HS-5 (cell line): ENCODE results near the gene GSE1.

Experiments used
- DNase-seq: peaks from one replicate; pipeline ENCODE4 v3.0.0-alpha.2; 2012; ENCODE audit warnings: low read depth

The GSE1 gene

DNA sequence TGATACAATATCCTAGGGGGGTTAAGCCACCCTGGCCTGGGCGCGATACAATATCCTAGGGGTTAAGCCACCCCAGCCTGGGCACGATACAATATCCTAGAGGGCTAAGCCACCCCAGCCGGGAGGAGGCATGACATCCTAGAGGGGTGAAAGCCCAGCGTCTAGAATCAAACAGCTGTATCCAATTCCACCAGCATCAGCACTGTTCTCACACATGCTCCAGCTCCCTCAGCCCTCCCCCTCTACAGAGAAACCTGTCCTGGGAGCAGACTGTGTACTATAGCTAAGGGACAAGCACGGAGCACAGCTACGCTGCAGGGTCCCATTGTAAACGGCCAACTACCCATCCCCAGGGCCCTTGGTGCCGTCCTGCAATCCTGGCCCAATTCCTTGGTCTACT, 69.4 kb downstream of the GSE1 start:
- DNase-seq: no peak

DNA sequence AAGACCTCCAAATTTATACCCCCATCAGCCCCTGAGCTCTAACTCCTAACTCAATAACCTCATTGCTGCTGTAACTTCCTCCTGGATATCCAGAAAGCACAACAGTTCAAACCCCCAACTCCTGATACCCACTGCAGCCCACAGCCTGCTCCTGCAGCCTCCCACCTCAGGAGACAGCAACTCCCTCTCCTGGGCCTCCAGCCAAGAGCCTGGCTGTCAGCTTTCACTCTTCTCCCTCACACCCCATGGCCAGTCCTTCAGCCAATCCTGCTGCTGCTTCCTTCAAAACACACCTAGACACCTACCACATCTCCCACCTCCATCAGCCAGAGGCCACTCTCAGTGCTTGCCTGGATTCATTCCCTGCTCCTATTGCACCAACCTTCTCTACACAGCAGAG, 70.2 kb downstream of the GSE1 start:
- no peak for DNase-seq

DNA sequence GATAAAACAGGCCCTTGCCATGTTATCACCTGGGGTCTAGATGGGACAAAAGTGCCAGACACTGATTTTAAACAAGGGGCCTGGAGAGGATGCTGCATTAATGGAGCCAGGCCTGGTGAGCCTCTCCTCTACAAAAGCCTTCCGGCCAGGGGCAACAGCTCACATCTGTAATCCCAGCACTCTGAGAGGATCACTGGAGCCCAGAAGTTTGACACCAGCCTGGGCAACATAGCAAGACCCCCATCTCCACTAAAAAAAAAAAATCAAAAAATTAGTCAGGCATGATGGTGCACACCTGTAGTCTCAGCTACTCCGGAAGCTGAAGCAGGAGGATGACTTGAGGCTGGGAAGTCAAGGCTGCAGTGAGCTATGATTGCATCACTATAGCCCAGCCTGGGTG, 72.1 kb downstream of the GSE1 start:
- no peak for DNase-seq

DNA sequence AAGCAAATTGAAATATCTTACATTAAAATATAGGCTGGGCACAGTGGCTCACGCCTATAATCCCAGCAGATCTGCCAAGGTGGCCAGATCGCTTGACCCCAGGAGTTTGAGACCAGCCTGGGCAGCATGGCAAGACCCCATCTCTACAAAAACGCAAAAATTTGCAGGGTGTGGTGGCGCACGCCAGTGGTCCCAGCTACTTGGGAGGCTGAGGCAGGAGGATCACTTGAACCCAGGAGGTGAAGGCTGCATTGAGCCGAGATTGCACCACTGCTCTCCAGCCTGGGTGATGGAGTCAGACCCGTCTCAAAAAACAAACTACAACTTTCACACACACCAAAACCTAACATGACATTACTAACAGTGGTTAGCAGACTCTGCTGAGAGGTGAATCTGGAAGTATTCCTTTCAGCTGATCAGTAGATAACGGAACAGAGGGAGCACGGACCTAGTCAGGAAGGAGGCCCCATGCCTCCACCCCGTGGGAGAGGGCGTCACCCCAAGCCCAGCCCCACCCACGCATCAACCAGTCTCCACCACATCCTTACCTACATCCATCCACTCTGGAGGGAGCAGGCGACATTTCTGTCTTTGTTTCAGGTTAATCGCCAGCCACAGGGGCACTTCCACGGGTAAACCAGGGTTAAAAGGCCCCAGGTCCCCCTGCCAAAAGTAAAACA, 73.9 kb downstream of the GSE1 start:
- DNase-seq: no peak

DNA sequence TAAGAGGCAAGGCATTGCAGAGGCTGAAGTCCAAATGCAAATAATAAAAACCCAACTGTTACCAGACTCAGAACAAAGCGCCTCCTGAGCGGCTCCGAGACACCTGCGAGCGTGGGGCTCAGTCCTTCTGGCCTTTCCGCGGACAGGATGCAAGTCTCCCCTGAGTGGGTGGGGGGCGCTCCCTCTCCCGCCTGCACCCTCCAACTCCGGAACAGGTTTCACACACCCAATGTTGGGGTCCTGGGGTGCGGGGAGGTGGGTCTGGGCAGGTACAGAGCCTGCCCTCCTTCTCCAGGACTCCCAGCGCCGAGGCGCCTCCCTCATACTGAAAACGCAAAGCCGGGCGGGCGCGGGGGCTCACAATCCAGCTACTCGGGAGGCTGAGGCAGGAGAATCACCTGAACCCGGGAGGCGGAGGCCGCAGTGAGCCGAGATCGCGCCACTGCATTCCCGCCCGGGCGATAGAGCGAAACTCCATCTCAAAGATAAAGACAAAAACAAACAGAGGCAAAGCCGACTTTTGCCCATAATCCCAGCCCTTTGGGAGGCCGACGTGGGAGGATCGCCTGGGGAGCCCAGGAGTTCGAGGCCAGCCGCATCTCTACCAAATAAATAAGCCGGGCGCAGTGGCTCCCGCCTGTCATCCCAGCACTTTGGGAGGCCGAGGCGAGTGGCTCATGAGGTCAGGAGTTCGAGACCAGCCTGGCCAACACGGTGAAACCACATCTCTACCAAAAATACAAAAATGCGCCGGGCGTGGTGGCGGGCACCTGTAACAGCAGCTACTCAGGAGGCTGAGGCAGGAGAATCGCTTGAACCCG, 74.7 kb downstream of the GSE1 start:
- no peak for DNase-seq

DNA sequence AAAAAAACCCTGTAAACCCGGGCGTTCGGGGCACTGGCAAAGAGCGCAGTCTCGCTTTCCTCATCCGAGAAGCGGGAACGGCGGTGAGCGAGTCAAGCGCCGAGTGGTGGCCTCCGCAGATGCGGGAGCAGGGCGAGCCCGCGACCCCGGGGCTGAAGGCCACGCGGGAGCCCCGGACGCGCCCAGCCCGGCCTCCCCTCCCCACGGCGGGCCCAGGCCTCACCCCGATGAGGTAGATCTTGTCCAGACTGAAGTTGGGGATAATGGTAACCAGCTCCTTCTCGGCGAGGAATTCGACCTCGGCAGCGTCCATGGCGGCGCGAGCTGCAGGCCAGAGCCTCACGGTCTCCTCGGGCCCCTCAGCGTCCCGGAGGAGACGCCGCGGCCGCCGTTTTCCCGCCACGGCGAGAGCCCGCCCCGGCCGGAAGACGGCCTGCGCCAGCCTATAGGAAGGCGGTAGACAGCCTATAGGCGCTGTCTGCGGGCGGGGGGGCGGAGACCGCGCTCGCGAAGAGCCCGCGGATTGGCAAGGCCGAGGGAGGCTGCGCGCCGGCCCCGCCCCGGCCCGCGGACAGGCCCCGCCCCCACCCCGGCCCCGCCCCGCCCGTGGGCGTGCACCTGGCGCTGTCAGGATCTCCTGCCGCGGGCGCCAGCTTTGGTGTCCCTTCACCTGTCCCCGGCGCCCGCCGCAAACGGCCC, 75.6 kb downstream of the GSE1 start, which contains the start of gene GINS2:
Gene GINS2, minus strand, starts transcription at position 369 of the 699 bp plus-strand sequence. Its CDS starts 56 bp downstream, at position 313.
- no peak for DNase-seq

DNA sequence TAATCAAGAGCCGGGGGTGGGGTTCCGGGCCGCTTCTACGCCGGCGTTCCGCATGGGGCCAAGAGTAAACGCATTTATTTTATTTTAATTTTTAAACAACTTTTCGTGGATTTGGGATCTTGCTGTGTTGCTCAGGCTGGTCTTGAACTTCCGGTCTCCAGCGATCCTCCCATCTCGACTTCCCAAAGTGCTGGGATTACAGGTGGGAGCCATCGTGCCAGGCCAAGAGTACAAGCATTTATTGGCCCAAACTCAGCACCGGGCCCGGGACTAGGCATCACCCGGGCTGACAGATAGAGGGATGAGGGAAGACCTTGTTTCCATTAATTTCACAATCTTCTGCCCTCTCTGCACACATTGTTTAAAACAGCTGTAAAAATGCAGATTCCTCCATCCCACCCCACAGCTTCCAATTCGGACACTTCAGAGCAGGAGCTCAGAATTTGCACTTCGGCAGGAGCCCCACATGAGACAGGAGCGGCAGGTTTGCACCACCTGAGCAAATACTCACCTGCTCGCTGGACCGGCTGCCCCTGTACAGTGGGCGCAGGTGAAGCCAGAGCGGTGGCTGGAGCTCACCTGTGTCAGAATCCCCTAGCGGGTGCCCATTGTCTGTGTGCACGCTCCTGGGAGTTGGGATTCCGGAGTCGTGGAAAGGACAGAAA, 76.3 kb downstream of the GSE1 start:
- DNase-seq: no peak

DNA sequence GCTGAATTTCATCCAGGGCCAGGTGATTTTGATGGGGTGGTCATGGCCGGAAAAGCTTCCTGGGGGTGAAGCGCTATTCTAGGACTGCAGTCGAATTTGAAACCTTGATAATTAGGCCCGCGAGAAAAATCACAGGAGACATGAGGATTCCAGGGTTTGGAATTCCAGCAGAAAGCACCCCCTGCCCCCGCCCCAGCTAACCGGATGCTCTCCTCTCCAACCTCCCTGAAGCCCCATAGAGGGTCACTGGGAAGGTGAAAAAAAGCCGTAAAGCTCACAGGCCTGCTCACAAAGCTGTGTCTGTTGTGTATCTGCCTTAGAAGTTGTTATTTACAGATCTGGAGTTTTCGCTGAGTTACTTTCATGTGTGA, 76.8 kb downstream of the GSE1 start:
- no peak for DNase-seq

DNA sequence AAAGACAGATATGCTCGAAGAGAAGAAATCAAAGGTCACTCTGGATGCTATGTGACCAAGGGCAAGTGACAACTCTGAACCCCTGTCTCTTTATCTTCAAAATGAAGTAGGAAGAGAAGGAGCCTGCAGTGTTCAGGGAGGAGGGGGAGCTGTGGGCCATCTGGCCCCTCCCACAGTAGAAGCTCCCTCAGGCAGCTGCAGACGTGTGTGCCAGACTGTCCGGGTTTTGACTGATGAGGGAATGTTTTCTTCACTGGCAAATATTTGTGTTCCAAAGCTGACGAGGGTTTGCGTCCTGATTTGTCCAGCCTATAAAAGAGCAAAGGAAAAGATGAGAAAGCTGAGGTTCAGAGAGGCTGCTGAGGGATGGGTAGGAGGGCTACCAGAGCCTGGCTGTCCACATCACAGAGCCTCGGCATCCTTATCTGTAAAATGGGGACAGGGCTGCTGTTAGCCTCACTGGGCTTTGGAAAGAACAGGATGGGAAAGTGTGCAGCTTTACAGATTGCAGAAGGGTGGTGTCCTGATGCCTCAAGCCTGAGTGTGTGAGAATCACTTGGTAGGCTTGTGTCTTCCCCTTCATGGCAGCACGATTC, 77.4 kb downstream of the GSE1 start:
- DNase-seq: no peak

DNA sequence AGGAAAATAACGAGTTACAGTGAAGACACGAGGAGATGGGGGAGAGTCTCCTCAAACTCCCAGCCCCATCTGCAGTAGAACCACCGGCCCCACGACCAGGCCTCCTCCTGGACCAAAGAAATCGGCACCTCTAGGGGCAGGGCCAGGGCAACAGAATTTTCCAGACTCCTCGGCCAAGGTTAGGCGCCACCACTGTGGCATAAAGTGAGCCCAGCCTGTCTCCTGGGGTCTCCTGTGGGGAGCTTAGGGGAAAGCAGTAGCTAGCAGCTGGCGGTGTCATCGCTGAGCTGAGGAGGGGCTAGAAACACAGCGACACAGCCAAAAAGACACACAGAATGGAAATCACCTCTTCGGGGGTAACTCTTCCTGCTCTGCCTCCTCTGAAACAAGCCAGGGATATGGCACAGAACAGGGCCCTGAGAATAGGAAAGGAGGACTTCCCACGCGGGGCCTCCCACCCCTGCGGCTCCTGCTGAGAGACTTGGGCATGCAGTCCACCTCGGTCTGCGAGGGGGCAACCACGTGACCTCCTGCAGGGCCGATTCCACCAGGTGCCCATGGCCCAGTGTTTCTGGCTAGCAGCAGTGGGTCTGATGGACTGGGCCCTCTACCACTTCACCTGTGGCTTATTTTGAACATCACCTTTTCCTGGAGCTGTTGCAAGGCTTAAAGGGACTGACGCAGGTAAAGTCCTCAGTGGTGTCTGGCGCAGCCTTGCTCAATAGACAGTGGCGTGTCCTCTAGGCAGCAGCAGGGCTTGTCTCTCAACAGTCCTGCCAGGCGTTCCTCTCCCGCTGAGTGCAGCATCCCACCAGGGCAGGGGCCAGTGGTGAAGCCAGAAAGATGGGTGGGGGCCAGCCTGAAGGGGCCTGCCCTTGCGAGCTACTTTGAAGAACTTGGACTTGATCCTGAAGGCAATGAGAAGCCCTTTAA, 82.3 kb downstream of the GSE1 start:
- no peak for DNase-seq

DNA sequence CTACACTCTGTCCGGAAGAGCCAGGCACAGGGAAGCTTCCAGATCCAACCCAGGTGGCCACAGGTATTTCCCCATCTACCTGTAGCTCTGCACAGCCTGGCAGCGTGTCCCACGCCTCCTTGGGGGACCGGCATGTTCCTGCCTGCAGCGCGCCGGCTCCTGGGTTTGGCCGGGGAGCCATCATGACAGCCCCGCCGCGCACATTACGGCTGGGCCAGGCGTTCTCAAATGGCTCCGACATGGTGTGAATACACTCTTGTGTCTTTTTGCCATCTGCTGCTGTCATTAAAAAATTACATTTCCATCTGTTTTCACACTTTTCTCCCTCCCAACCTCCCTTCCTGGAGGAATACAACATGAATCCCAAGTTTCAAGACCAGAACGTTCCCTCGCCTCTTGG, 83.7 kb downstream of the GSE1 start:
- DNase-seq: no peak

DNA sequence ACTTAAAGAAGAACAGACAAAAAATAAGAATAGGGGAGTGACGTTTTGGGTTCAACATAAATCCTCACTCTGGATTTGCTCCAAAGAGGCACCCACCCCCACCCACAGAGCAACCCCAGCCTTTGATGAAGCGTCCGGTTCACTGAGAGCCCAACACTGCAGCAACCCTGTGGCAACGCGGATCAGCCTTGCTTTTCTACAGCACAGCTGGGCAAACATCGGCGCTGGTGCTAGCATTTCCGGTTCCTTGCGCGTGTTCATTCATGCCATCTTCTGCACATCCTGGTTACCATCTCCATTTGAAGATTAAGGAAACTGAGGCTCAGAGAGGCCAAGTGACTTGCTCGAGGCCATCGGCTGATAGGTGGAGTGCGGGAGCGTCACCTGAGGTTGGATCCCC, 84.3 kb downstream of the GSE1 start:
- DNase-seq: no peak

DNA sequence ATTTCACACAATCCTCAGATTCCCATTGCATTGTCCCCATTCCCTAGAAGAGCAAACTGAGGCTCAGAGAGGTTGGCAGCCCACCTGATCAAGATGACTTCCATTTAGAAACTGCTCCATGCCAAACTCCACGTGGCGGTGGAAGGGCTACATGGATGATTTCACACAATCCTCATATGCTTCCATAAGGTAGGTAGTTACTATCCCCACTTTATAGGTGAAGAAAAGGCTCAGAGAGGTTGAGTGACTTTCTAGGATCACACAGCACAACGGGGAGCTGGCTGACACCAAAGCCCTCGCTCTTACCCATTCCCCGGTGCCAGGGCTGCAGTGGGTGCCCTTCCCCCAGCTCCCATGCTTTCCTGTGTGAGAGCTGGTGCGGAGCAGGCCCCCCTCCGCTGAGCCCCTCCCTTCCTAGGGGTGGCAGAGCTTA, 85.4 kb downstream of the GSE1 start:
- no peak for DNase-seq

DNA sequence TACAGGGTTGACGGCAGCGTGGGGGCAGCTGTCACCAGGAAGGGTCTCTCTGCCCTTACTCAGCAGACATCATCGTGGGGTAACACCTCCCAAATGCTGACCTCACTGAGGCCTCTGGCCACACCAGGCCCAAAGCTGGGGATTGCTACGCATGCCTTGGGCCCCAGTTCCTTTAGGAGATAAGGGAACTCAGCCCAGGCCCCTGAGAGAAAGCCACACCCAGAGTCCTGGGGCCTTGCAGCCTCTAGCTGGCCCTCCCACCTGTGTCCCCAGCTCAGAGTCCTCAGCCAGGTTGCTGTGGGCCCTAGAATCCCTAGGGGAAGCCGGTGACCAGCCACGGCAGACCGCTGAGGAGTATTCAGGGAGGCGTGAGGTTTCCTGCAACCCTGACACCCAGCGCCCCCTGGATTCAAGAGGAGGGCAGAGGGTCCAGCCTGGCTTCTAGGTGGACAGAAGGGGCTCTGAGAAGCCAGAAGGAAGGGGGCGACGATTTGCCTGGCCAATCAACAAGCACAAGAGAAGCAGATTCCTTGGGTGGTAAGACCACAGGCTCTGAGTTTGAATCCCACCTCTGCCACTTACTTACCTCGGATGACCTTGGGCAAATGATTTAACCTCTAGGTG, 85.9 kb downstream of the GSE1 start:
- no peak for DNase-seq

DNA sequence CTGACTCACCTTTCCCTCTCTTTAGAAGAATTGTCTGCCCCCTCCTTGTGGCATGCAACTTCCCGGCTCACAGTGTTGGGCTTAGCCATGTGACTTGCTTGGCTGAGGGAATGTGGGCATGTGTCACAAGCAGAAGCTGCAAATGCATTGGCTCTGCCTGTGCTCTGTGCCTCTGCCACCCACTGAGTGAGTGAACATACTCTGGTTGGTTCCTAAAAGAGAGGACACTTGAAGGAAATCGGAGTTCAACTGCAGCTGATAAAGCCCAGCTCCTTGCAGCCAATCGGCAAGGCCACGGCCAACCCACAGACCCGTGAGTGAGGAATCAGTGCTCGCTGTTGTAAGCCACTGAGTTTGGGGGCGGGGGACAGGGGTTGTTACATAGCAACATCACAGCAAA, 86.5 kb downstream of the GSE1 start:
- DNase-seq: no peak

DNA sequence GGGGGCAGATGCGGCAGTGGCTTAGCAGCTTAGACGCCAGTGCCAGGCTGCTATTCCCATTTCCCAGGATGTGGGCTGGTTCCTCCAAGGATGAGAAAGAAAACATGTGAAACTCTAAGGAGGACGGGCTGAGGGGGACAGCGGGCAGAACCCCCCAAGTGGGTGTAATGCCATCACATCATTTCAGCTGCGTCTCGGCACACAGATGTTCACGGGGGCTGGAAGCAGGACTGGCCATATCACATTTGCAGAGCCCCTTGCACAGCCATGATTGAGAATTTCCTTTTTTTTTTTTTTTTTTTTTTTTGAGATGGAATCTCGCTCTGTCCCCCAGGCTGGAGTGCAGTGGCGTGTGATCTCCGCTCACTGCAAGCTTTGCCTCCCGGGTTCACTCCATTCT, 90.9 kb downstream of the GSE1 start:
- no peak for DNase-seq

DNA sequence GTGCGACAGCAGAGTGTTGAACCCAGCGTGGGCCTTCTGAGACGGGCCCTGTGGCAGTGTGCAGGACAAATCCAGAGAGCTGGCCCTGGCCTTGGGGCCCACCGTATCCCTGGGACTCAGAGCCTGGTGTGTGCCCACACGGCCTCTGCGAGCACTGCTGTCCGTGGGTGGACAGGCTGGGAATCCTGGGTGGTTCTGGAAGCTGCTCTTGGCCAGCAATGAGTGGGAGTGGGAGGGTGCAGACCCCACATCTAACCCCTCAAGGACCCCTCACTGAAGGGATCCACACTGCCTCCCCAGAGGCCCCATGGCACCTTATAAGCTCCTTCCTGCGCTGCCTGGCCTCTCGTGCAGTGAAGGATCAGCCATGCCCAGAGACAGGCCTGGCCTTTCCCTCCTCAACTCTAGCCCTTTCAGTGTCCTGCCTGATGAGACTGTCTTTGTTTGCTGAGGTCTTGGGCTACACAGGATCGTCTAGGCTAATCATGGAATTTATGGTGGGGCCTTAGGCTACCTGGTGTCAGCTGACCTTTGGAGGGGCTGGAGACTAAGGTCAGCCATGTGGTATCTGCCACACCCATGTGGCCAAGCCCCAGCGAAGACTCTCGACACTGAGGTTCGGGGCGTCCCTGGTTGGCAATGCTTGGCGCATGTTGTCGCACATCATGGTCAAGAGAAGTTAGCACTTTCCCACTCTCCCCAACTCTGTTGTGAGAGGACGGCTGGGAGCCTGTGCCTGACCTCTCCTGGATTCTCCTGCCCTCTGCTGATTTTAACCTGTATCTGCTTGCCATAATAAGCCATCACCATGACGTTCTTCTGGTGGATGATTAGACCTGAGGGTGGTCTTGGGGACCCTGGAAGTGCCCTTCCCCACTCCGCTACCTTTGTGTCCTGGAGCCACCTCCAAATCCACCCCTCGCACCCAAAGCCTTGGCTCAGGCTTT, 92.1 kb downstream of the GSE1 start:
- DNase-seq: no peak

DNA sequence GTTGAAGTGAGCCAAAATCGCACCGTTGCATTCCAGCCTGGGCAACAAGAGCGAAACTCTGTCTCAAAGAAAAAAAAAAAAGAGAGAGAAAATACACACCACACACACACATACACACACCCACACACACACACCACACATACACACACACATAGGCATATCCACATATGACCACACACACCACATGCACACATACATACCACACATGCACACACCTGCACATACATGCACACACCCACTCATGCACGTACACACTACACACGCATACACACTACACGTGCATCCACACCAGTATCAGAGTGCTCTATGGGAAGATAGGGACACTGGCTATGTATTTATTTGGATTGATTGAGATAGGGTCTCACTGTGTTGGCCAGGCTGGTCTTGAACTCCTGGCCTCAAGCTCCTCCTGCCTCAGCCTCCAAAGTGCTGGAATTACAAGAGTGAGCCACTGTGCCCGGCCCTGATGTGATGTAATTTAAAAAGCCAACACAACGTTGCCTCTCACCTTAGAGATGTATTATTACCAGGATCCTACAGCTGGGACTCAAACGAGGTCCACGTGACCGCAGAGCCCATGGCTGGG, 93.4 kb downstream of the GSE1 start:
- DNase-seq: no peak

DNA sequence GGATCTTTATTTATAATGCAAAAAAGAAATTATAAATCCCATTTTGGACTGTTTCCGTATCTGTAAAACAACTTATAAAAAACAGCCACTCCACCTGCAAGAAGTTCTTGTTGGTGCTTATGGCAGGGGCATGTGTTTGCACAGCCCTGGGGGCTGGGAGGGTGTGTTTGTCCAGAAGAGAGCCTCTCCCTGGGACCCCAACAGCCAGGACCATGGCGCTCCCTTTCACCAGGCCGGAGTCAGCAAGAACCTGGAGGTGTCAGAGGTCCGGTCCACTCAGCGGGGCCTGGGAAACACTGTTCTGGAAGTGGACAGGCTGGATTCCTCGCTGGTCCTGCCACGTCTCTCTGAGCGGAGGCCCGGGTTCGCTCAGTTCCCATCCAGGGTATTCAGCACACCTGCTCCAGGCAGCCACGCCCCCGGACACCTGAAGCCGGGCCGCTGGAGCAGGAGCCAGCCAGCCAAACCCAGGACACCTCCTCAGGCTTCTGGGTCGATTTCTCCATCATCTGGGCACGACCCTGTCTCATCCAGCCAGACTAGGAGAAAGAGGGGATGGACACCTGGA, 94.5 kb downstream of the GSE1 start:
- no peak for DNase-seq
